Skeletal muscle satellite cell (primary cell): ENCODE measurements around the gene C2CD4C.
"Not testable (repeated sequence)": the region's sequence is repeated elsewhere in the genome, so short reads cannot be mapped to it uniquely, and the experiment has no call there.

ENCODE experiments used
- H3K27me3 ChIP-seq: 2 replicates; pipeline ENCODE4 v1.7.0; 2013; ENCODE audit warnings: low read length; ENCODE audit not compliant: control insufficient read depth, insufficient read depth
- H3K36me3 ChIP-seq: 2 replicates; pipeline ENCODE4 v1.7.0; 2013; ENCODE audit warnings: mild to moderate bottlenecking, control low read depth, low read length; ENCODE audit not compliant: insufficient read depth
- H3K4me1 ChIP-seq: 2 replicates; pipeline ENCODE4 v1.7.0; 2013; ENCODE audit warnings: low read length; ENCODE audit not compliant: control insufficient read depth, insufficient read depth
- H3K4me2 ChIP-seq: 2 replicates; pipeline ENCODE4 v1.7.0; 2013; ENCODE audit warnings: mild to moderate bottlenecking, low read length
- H3K4me3 ChIP-seq: 2 replicates; pipeline ENCODE4 v1.7.0; 2013; ENCODE audit warnings: low read length
- H3K9ac ChIP-seq: 2 replicates; pipeline ENCODE4 v1.7.0; 2013; ENCODE audit warnings: mild to moderate bottlenecking, low read depth, low read length, moderate library complexity
- H3K9me3 ChIP-seq: replicated peaks from 2 replicates; pipeline ENCODE4 v1.7.0; 2013; ENCODE audit warnings: mild to moderate bottlenecking, control low read depth, low read length

C2CD4C gene

DNA sequence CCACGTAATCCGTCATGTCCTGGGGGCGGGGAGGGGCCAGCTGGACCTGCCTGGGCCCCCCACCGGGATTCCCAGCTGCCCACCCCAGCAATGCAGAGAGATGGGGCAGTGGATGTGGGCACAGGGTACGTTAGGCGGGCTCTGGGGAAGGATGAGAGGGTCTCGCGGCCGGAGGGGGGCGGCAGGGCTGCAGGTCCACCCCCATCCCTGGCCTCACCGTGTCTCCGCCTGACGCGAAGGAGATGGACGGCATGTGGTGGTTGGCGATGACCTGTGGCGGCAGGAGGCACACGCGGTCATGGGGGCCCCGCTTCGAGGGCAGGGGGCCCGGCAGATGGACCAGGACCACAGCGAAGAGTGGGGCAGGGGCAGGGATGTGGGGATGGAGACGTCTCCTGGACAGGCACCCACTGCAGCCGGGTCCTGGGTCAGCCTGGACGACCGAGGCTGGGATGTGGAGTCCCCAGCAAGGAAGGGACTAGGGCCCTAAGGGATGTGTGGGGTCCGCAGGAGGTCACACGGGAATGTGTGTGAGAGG lies 27.5 kb upstream of the C2CD4C start:
- Histone ChIP-seq H3K9ac (no peak overlapping the region), H3K4me2 (no peak overlapping the region), H3K9me3 (peaks cover 7% of the 10 kb centered on the region), H3K4me1 (peaks cover 8% of the 10 kb centered on the region), H3K36me3 (no peaks in the 10 kb centered on the region), H3K27me3 (peaks cover 4% of the 10 kb centered on the region), H3K4me3 (no peak overlapping the region)

DNA sequence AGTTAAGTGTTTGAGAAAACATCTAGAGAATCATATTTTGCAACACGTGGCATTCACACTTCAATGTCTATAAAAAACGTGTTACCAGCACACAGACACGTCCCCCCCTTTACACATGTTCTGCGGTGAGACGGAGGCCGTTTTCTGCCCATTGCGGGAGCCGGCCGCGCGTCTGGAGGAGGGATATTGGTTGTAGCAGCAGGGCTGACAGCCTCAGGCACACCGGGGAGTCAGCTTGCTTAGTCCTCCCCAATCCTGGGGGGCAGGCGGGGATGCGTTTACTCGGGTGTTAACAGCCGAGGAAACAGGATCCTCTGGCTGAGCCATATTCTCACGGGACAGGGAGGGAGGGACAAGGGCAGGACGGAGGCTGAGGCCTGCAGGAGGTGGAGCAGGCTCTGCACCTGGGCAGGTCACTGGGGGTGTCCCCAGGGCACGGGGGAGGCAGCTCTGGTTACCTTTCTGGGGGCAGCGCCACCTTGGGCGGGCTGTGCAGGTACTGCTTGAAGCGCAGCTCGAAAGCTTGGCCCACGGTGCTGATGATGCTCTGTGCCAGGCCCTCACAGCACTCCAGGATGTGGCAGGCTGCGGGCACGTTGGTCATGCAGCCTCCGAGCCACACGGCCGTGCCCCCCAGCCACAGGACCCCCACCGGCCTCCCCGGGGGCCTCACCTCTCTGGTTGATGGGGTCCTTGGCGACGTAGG lies 26.9 kb upstream of the C2CD4C start:
- Histone ChIP-seq H3K36me3 (no peaks in the 10 kb centered on the region), H3K4me2 (no peak overlapping the region), H3K4me3 (no peak overlapping the region), H3K4me1 (peaks cover 1% of the 10 kb centered on the region), H3K9me3 (peaks cover 7% of the 10 kb centered on the region), H3K27me3 (peaks cover 2% of the 10 kb centered on the region), H3K9ac (no peak overlapping the region)

DNA sequence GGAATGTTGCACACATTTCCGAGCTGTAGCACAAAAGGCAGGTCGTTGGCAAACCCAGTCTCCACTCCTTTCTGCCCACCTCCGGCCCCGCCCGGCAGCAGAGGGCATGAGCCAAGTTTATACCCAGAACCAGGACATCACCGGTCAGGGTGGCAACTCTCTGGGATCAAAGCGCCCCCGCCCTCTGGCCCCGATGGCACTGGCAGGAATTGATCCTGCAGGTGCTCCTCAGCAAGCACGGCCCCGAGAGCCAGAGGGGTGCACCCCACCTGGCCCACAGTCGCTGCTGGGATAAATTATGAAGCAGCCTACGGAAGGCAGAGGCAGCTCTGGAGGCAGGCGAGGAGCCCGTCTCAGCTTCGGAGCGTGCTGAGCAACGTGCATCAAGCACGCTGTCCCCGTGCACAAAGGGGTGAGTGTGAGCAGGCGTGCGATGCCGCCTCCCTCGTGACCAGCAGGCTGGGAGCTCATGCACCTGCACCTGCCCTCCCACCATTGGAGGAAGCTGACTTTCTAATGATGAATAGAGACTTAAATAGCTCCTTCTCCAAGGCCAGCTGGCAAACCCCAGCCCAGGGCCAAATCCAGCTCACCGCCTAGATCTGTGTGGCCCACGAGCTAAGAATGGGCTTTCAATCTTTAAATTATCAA lies 26.2 kb upstream of the C2CD4C start:
- H3K4me1 ChIP-seq: no peaks in the 10 kb centered on the region
- no peaks in the 10 kb centered on the region for H3K36me3 ChIP-seq
- no peak overlapping the region for H3K9ac ChIP-seq
- peaks cover 7% of the 10 kb centered on the region for H3K9me3 ChIP-seq
- no peak overlapping the region for H3K4me2 ChIP-seq
- H3K27me3 ChIP-seq: no peaks in the 10 kb centered on the region
- H3K4me3 ChIP-seq: no peak overlapping the region

DNA sequence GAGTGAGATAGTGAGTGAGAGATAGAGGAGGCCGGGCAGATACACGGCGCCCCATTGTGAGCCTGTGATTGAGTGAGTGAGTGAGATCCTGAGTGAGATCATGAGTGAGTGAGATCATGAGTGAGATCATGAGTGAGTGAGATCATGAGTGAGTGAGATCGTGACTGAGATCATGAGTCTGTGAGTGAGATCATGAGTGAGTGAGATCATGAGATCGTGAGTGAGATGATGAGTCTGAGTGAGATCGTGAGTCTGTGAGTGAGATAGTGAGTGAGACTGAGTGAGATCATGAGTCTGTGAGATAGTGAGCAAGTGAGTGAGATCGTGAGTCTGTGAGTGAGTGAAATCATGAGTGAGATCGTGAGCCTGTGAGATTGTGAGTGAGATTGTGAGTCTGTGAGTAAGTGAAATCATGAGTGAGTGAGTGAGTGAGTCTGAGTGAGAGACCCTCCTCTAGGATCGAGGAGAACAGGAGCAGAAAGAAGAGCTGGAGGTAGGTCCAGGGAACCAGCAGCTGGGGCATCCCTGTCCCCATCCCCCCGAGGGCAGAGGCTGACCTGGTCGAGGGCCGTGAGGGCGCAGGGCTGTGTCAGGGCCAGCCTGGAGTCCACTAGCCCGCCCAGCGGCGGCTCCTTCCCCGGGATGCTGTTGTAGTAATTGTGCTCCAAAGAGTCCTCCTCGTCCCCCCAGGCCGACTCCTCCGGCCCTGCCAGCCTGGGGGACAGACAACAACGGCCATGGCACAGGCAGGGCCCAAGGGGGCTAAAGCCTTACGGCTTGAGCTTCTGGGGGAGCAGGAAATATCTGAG lies 25.4 kb upstream of the C2CD4C start:
- Histone ChIP-seq H3K9me3 (peaks cover 7% of the 10 kb centered on the region), H3K27me3 (no peaks in the 10 kb centered on the region), H3K4me3 (no peak overlapping the region), H3K4me2 (no peak overlapping the region), H3K9ac (no peak overlapping the region), H3K36me3 (no peaks in the 10 kb centered on the region), H3K4me1 (no peaks in the 10 kb centered on the region)

DNA sequence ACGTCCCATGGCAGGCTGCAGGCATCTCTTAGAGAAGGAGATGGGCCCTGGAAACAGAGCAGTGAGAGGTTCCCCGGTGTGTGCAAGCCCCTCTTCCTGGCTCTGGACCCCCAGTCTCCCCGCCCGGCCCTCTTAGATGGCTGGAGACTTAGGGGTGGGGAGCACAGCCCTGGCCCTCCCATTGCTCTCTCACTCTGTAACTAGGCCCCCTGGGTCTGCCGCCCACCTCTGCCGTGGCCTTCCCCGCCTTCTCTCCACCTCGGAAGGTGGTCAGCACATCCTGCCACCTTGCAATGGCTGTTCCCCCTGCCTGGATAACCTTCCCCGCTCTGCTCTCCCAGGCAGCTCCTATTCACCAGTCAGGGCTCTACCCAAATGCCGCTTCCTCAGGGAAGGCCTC lies 21.8 kb upstream of the C2CD4C start:
- Histone ChIP-seq H3K4me2 (no peak overlapping the region), H3K4me1 (no peaks in the 10 kb centered on the region), H3K9me3 (peaks cover 4% of the 10 kb centered on the region), H3K27me3 (peaks cover 3% of the 10 kb centered on the region), H3K4me3 (no peak overlapping the region), H3K36me3 (no peaks in the 10 kb centered on the region), H3K9ac (no peak overlapping the region)

DNA sequence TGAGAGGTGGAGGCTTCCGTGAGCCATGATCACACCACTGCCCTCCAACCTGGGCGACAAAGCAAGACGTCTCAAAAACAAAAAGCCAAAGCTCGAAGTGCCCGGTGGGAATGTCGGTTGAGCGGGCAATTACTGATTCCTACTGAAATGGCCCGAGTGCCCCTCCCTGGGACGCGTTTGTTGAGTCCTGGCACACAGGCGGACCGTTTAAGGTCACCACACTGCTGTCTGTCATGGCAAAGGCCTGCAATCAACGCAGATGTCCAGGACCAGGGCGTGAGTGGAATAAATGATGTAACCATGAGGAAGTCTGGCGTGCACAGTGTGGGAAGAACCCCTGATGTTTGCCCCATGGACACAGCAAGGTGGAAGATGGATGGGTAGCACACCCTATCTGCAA lies 19.2 kb upstream of the C2CD4C start:
- Histone ChIP-seq H3K9ac (no peak overlapping the region), H3K36me3 (no peaks in the 10 kb centered on the region), H3K27me3 (peaks cover 3% of the 10 kb centered on the region), H3K4me3 (no peak overlapping the region), H3K4me2 (no peak overlapping the region), H3K9me3 (no peaks in the 10 kb centered on the region), H3K4me1 (no peaks in the 10 kb centered on the region)

DNA sequence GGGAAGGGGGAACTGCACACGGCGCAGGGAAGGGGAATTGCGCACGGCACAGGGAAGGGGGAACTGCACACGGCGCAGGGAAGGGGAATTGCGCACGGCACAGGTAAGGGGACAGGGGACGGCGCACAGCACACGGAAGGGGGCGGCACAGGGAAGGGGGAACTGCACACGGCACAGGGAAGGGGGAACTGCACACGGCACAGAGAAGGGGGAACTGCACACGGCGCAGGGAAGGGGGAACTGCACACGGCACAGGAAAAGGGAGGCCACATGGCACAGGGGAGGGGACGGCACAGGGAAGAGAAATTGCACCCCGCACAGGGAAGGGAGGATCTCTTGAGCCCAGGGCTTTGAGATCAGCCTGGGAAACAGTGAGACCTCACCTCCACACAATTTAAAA lies 18.7 kb upstream of the C2CD4C start:
- not testable (repeated sequence) for H3K4me1 ChIP-seq, H3K9me3 ChIP-seq, H3K4me2 ChIP-seq, H3K4me3 ChIP-seq, H3K36me3 ChIP-seq, H3K9ac ChIP-seq, H3K27me3 ChIP-seq

DNA sequence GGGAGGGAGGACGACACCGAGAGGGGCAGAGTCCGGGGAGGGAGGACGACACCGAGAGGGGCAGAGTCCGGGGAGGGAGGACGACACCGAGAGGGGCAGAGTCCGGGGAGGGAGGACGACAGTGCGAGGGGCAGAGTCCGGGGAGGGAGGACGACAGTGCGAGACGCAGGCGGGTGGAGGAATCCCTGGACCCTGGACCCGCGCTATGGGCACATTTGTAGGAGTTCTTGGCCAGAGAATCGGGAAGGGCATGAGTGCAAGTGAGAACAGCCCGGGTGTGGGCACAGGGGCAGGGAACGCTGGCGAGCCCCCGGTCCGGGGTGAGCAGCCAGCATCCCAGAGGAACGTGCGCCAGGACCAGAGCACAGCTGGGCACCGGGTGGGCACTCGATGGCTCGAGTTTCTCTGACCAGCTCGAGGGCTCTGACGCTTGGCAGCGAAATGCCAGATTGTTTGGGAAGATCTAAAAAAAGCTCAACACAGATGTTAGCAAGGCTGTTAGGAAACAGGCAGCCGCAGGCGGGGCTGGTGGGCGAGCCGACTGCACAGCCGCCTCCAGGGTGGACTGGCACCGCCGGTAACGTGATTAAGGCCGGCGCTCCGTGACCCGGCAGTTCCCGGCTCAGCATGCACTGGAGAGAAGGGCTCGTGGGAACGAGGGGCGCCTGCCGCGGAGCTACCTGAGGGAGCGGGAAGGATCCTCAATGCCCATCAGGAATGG lies 17.9 kb upstream of the C2CD4C start:
- H3K4me1 ChIP-seq: no peaks in the 10 kb centered on the region
- peaks cover 6% of the 10 kb centered on the region for H3K27me3 ChIP-seq
- H3K9me3 ChIP-seq: no peaks in the 10 kb centered on the region
- H3K4me2 ChIP-seq: no peak overlapping the region
- no peaks in the 10 kb centered on the region for H3K36me3 ChIP-seq
- no peak overlapping the region for H3K4me3 ChIP-seq
- no peak overlapping the region for H3K9ac ChIP-seq

DNA sequence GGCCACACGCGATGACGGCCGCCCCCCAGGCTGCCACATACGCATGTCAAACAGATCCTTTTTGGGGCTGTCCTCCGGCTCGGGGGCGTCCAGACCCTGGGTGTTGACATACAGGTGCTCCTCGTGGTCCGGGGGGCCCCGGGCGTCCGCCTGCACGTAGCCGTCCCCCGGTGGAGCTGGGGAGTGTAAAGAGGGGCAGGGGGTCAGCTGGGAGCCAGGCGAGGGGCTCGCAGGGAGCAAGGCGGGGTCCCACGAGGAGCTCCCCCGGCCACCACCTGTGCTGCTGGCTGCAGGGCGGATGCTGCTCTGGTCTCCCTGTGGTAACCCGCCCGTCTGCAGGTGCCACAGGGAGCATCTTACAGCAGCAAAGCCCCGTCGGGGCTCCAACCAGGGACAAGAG lies 16.1 kb upstream of the C2CD4C start:
- Histone ChIP-seq H3K4me3 (no peak overlapping the region), H3K4me2 (no peak overlapping the region), H3K27me3 (peaks cover 6% of the 10 kb centered on the region), H3K9ac (no peak overlapping the region), H3K4me1 (no peaks in the 10 kb centered on the region), H3K36me3 (no peaks in the 10 kb centered on the region), H3K9me3 (no peaks in the 10 kb centered on the region)

DNA sequence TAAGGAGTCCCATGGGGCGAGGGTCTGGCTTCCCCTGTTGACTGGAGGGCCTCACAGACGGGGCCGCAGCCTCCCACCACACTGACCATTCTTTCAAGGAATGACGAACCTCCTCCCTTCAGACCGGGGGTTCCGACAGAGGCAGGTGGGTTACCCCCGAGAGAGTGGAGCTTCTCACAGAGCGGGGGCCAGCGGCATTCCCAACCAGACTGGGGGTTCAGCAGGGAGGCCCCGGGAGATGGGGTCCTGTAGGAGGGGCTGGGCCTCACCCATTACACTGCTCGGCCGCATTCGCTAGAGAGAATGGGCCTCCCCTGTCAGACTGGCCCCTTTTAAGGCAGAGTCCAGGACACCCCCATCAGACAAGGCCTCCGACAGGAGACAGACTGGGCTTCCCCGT lies 15.6 kb upstream of the C2CD4C start:
- Histone ChIP-seq H3K9me3 (no peaks in the 10 kb centered on the region), H3K4me2 (no peak overlapping the region), H3K9ac (no peak overlapping the region), H3K4me3 (no peak overlapping the region), H3K27me3 (peaks cover 6% of the 10 kb centered on the region), H3K36me3 (no peaks in the 10 kb centered on the region), H3K4me1 (no peaks in the 10 kb centered on the region)
